Measurements from ENCODE around the gene ITFG1.

- TF ChIP-seq EZH2 (IDR thresholded peaks at IDR 0.05), result no peak
- TF ChIP-seq POLR2AphosphoS5 (IDR thresholded peaks at IDR 0.05; ENCODE audit: borderline replicate concordance, low read depth, low read length), result no peak
- TF ChIP-seq FOXP2 (optimal IDR thresholded peaks at IDR 0.05; ENCODE audit: control extremely low read depth, extremely low read length, insufficient read depth), result no peak
Measured at GRCh38 chr16:47465919-47466630, 5.2 kb upstream of the ITFG1 start.

Data from SK-N-MC (cell line).